NCI-H2171 (cell line): ENCODE results near the gene TAAR2.
"Not testable (repeated sequence)": the region's sequence is repeated elsewhere in the genome, so short reads cannot be mapped to it uniquely, and the experiment has no call there.

Experiments used
- DNase-seq: peaks from one replicate; lab custom pipeline; 2025; lab: John Stamatoyannopoulos, UW

Gene TAAR2, protein sequence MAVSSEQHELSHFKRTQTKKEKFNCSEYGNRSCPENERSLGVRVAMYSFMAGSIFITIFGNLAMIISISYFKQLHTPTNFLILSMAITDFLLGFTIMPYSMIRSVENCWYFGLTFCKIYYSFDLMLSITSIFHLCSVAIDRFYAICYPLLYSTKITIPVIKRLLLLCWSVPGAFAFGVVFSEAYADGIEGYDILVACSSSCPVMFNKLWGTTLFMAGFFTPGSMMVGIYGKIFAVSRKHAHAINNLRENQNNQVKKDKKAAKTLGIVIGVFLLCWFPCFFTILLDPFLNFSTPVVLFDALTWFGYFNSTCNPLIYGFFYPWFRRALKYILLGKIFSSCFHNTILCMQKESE

GRCh38 chr6:132624175-132624574 lies at the start of gene TAAR2:
Gene TAAR2, minus strand, starts transcription at chr6:132624275. Its CDS starts 0 bp downstream, at chr6:132624275.
- DNase-seq, result no peak

GRCh38 chr6:132673376-132674094 lies 49.5 kb upstream of the TAAR2 start:
- DNase-seq, result no peak

- no peak for DNase-seq
Measured at GRCh38 chr6:132671295-132671694, 47.2 kb upstream of the TAAR2 start.

DNA sequence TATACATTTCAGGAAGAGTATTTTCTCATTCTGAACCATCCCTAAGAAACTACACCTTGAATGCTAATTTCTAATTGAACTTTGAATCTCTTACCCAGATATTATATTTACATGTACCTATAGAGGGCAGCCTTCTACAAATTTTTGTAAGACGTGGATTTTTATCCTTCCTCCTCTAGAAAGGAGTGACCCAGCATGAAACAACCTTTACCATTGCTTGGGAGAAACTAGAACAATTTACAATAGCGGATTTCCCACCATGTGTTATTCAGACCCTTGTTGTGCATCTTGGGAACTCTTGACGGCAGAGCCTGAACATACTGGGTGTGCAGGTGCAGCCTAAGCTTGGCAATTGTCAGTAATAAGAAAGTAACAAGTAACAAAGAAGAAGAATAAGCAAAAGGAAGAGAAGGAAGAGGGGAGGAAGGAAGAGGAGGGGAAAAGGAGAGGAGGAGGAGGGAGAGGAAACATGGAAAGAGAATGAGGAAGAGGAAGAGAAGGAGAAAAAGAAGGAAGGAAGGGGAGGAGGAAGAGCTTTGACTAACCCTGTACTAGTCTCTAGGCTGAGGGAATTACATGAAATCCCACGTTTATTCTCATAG lies 45.7 kb upstream of the TAAR2 start:
- DNase-seq, result peak; percentile 5

DNA sequence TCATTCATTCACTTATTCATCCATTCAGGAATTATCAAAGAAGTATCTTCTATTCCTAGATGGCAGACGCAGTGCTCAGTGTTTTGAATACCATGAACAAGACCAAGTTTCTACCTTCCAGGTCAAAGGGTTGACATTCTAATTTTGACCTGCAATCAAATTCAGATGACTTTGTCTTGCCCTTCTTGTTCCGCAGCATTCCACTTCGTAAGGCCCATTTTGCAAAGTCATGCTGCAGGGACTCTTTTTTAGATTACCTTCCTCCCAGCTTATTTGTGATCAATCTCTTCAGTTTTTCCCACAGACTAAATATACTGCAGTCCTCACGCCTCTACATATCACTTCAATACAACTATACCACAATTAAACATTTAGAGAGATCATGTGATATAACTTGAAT lies 42.0 kb upstream of the TAAR2 start:
- DNase-seq, result no peak

- no peak for DNase-seq
Measured at GRCh38 chr6:132664309-132665034, 40.4 kb upstream of the TAAR2 start.

- no peak for DNase-seq
Measured at GRCh38 chr6:132663661-132664060, 39.6 kb upstream of the TAAR2 start.

DNA sequence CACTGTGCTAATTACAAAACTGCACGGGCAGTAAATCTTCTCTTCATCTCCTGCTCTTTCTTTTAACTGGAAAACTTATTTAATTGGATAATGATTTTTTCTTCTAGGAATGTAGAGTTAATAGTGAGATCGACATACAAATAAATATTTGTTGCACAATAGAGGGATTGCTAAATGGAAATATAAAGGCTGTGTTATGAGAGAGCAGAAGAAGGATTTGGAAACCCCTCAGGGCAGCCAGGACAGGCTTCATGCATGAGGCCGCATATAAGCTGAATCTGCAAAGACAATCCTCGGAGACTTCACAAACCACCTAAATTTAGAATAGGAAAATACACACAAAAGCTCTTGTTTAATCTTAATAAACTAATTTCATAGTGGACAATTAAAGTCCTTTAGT lies 37.8 kb upstream of the TAAR2 start:
- no peak for DNase-seq

DNA sequence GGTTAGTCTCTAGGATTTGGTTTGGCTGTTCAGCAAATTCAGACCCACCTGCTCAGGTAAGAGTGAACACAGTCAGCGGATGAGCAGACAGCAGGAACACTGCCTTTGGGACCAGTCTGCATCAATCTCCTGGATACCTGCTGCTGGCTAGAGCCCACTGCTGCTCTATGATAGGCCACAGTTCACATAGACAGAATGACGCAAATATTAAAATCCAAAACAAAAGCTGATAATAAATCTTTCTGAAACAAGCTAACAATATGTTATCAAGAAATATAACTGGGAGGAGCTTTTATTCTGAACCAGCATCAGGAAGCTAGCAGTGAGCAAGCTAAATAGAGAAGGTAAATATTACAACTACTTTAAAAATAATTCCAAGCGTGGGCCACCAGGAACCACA lies 35.0 kb upstream of the TAAR2 start, which contains the start of gene TAAR1:
TSS of gene TAAR1 (minus strand) at position 101 of the 400 bp plus-strand sequence. CDS start 13,179 bp downstream, outside the sequence.
- no peak for DNase-seq

- DNase-seq, result no peak
Measured at GRCh38 chr6:132651062-132651461, 27.0 kb upstream of the TAAR2 start.

- DNase-seq, result no peak
Measured at GRCh38 chr6:132650429-132650828, 26.4 kb upstream of the TAAR2 start.

DNA sequence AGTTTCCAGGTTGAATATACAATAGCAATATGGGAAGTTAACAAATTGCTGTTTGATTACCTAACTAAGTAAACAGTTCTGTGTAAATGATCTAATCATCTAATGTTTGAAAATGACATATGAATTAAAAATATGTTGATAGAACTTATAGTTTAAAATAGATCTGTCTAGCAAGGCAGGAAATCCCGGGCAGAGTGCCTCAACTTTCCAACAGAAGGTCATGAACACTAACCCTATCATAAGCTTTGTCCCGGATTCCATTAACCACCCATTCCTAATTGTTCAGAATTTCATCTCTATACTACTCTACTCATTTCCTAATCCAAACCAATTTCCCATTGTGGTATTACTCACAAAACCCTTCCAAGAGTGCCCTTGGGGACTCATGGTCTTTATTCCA lies 24.8 kb upstream of the TAAR2 start:
- DNase-seq, result no peak

DNA sequence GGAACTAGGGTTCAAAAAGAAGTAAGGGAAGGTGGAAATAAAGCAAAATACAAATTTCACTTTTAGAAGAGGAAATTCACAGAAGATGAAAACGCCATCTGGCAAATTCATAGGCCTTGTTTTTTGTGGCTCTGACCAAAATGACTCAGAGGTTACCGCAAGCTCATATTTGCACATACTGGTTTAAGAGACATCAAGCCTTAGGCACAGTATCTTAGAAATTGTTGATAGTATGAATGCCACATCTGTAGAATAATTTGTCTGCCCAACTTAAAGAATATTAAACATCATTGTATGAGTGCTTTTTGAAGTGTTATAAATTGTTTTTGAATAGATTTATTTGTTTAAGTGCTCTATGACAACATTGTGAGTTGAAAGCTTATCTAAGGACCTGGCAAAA lies 24.3 kb upstream of the TAAR2 start:
- no peak for DNase-seq

GRCh38 chr6:132643547-132643946 lies 19.5 kb upstream of the TAAR2 start:
- DNase-seq, result no peak

DNA sequence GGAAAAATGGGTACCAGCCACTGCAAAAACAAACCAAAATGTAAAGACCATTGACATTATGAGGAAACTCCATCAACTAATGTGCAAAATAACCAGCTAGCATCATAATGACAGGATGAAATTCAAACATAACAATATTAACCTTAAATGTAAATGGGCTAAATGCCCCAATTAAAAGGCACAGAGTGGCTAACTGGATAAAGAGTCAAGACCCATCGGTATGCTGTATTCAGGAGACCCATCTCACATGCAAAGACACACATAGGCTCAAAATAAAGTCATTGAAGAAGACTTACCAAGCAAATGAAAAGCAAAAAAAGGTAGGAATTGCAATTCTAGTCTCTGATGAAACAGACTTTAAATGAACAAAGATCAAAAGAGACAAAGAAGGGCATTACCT lies 13.1 kb upstream of the TAAR2 start:
- DNase-seq, result not testable (repeated sequence)

- DNase-seq, result not testable (repeated sequence)
Measured at GRCh38 chr6:132635906-132636305, 11.8 kb upstream of the TAAR2 start.

DNA sequence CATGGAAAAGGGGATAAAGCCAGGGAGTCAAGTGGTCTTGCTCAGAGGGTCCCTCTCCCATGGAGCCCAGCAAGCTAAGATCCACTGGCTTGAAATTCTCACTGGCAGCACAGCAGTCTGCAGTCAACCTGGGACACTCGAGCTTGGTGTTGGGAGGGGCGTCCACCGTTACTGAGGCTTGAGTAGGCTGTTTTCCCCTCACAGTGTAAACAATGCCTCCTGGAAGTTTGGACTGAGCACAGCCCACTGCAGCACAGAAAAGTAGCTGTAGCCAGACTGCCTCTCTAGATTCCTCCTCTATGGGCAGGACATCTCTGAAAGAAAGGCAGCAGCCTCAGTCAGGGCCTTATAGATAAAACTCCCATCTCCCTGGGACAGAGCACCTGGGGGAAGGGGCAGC lies 11.2 kb upstream of the TAAR2 start:
- DNase-seq, result not testable (repeated sequence)

DNA sequence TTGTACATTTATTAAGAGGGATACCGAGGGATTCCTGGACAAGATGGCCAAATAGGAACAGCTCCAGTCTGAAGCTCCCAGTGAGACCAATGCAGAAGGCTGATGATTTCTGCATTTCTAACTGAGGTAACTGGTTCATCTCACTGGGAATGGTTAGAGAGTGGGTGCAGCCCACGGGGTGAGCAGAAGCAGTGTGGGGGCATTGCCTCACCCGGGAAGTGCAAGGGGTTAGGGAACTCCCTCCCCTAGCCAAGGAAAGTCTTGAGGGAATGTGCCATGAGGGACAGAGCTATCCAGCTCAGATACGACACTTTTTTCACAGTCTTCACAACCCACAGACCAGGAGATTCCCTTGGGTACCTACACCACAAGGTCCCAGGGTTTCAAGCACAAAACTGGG lies 10.7 kb upstream of the TAAR2 start:
- DNase-seq, result no peak

- no peak for DNase-seq
Measured at GRCh38 chr6:132633362-132633761, 9.3 kb upstream of the TAAR2 start.

GRCh38 chr6:132623106-132623845 lies 799 bp downstream of the TAAR2 start:
- no peak for DNase-seq

DNA sequence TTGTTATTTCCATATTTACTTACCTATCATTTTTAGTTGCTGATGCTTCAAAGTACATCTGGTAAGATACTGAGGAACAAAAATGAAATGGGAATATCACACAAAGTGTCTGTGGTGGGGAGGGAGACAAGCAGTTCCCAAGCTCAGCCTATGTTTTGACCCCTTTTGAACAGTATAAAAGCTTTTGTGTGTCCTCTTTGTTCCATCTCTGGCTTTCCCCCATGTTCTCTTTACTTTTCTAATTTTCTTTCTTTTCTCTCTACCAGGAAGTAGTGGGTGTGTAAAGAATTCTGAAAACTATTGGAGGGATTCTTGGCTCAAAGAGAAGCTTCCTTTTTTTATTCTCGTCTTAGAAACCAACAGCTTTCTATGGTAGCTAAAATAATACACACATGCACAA lies 7.4 kb downstream of the TAAR2 start:
- DNase-seq, result no peak

DNA sequence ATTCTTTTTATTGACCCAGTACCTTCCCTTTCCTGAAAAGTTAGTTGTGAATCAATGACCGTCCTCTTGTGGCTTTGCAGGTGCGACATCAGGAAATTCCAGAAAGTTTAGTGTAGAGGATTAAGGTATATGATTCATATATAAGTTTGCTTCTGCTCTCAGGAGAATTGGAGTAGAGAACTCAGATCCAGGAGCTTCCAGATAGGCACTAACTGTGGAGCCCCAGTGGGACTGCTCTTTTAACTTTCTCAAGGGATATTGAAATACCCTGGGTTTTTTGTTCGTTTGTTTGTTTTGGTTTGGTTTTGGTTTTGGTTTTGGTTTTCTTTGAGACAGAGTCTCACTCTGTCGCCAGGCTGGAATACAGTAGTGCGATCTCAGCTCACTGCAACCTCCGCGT lies 9.5 kb downstream of the TAAR2 start:
- no peak for DNase-seq
